ENCODE measurements around the gene WDTC1.

GRCh38 chr1:27357281-27358037 lies 123.0 kb downstream of the WDTC1 start:
- TF ChIP-seq, protein P1, sequence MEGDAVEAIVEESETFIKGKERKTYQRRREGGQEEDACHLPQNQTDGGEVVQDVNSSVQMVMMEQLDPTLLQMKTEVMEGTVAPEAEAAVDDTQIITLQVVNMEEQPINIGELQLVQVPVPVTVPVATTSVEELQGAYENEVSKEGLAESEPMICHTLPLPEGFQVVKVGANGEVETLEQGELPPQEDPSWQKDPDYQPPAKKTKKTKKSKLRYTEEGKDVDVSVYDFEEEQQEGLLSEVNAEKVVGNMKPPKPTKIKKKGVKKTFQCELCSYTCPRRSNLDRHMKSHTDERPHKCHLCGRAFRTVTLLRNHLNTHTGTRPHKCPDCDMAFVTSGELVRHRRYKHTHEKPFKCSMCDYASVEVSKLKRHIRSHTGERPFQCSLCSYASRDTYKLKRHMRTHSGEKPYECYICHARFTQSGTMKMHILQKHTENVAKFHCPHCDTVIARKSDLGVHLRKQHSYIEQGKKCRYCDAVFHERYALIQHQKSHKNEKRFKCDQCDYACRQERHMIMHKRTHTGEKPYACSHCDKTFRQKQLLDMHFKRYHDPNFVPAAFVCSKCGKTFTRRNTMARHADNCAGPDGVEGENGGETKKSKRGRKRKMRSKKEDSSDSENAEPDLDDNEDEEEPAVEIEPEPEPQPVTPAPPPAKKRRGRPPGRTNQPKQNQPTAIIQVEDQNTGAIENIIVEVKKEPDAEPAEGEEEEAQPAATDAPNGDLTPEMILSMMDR (IDR thresholded peaks at IDR 0.05): peak; percentile 92 to 100 (median 98)
- TF ChIP-seq POLR2A (IDR thresholded peaks at IDR 0.05): no peak

Data from right lobe of liver (tissue), 4 donors.